GM18511 (cell line): ENCODE measurements around the gene CENPA.

Experiments
- ATAC-seq: cut with Tn5 transposase; IDR thresholded peaks from one replicate; pipeline ENCODE4 v1.9.1; 2021; ENCODE audit warnings: mild to moderate bottlenecking, moderate library complexity; ENCODE audit not compliant: unreplicated experiment

CENPA gene

GRCh38 chr2:26838121-26838906, 52.5 kb downstream of the CENPA start:
- ATAC-seq: no peak

DNA sequence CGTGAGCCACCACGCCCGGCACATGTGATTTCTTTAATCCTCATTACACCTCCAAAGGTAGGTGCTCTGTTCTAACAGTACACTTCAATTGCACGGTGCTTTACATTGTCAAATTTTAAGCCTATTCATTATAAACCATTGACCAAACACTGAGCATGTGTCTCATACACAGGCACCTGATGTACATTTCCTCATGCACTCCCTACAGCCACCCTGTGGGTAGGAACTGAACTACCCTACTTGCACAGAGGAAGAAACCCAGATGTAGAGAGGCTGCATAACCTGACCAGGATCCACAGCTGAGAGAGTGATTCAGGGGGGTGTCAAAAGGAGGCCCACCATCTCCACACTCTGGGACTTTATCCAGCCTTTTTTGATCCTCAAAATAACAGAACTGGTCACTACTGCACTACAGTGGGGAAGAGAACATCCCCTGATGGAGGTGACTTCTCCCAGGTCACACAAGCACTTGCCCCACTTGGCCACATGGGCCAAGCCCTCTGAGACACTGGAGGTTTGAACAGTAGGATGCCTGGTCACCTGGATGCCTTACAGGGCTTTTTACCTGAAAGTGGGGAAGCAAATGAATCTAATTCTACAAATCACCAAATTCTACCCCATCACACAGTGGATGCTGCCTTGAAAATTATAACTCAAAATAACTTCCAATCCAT, 55.2 kb downstream of the CENPA start:
- ATAC-seq: no peak

GRCh38 chr2:26843041-26843440, 57.2 kb downstream of the CENPA start:
- ATAC-seq: no peak
